Measurements from ENCODE around the gene MUC2.

The MUC2 gene

GRCh38 chr11:1090600-1091331 is 16.1 kb downstream of the MUC2 start:
- no peak overlapping the region for H3K9ac ChIP-seq (ENCODE audit: low read depth, low read length, poor library complexity, severe bottlenecking)
- H3K9me2 ChIP-seq (replicated peaks; ENCODE audit: low read depth, low read length) = no peaks in the 10 kb centered on the region
- no peaks in the 10 kb centered on the region for H3K79me2 ChIP-seq (ENCODE audit: insufficient read depth, low read length)
- H4K20me1 ChIP-seq (ENCODE audit: insufficient read depth, low read length, poor library complexity, severe bottlenecking) = no peaks in the 10 kb centered on the region
- no peaks in the 10 kb centered on the region for H3K27me3 ChIP-seq (ENCODE audit: insufficient read depth, low read length, poor library complexity, severe bottlenecking)
- no peak overlapping the region for H3K4me2 ChIP-seq (ENCODE audit: low read depth, low read length, poor library complexity, severe bottlenecking)
- H3K9me3 ChIP-seq (ENCODE audit: insufficient read depth, low read depth, low read length) = peaks cover 7% of the 10 kb centered on the region; the same call in 1 of the 2 replicates
- H3K4me1 ChIP-seq (ENCODE audit: insufficient read depth, low read length, poor library complexity, severe bottlenecking) = no peaks in the 10 kb centered on the region
- H2AFZ ChIP-seq (ENCODE audit: low read length) = no peak overlapping the region
- H3F3A ChIP-seq (ENCODE audit: low read depth) = no peaks in the 10 kb centered on the region
- TF ChIP-seq EZH2phosphoT487 (IDR thresholded peaks at IDR 0.05; ENCODE audit: borderline replicate concordance) = no peak
- TF ChIP-seq, protein P1, sequence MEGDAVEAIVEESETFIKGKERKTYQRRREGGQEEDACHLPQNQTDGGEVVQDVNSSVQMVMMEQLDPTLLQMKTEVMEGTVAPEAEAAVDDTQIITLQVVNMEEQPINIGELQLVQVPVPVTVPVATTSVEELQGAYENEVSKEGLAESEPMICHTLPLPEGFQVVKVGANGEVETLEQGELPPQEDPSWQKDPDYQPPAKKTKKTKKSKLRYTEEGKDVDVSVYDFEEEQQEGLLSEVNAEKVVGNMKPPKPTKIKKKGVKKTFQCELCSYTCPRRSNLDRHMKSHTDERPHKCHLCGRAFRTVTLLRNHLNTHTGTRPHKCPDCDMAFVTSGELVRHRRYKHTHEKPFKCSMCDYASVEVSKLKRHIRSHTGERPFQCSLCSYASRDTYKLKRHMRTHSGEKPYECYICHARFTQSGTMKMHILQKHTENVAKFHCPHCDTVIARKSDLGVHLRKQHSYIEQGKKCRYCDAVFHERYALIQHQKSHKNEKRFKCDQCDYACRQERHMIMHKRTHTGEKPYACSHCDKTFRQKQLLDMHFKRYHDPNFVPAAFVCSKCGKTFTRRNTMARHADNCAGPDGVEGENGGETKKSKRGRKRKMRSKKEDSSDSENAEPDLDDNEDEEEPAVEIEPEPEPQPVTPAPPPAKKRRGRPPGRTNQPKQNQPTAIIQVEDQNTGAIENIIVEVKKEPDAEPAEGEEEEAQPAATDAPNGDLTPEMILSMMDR (conservative IDR thresholded peaks at IDR 0.05; ENCODE audit: low read length) = no peak
- H3K4me3 ChIP-seq (ENCODE audit: low read length, poor library complexity, severe bottlenecking) = no peak overlapping the region
- H3K36me3 ChIP-seq (ENCODE audit: insufficient read depth, low read length) = no peaks in the 10 kb centered on the region

GRCh38 chr11:1091332-1092083 is 16.8 kb downstream of the MUC2 start:
- Histone ChIP-seq H3K9me2 (replicated peaks; ENCODE audit: low read depth, low read length) (no peaks in the 10 kb centered on the region), H3K79me2 (ENCODE audit: insufficient read depth, low read length) (no peaks in the 10 kb centered on the region), H3K9ac (ENCODE audit: low read depth, low read length, poor library complexity, severe bottlenecking) (no peak overlapping the region), H3F3A (ENCODE audit: low read depth) (no peaks in the 10 kb centered on the region), H3K36me3 (ENCODE audit: insufficient read depth, low read length) (no peaks in the 10 kb centered on the region), H3K9me3 (ENCODE audit: insufficient read depth, low read depth, low read length) (peaks cover 7% of the 10 kb centered on the region; the same call in 1 of the 2 replicates), H3K4me2 (ENCODE audit: low read depth, low read length, poor library complexity, severe bottlenecking) (no peak overlapping the region), H4K20me1 (ENCODE audit: insufficient read depth, low read length, poor library complexity, severe bottlenecking) (no peaks in the 10 kb centered on the region), H2AFZ (ENCODE audit: low read length) (no peak overlapping the region), H3K4me3 (ENCODE audit: low read length, poor library complexity, severe bottlenecking) (no peak overlapping the region), H3K4me1 (ENCODE audit: insufficient read depth, low read length, poor library complexity, severe bottlenecking) (no peaks in the 10 kb centered on the region), H3K27me3 (ENCODE audit: insufficient read depth, low read length, poor library complexity, severe bottlenecking) (no peaks in the 10 kb centered on the region)
- TF ChIP-seq, protein P1 (conservative IDR thresholded peaks at IDR 0.05; ENCODE audit: low read length) = no peak
- TF ChIP-seq EZH2phosphoT487 (IDR thresholded peaks at IDR 0.05; ENCODE audit: borderline replicate concordance) = no peak

DNA sequence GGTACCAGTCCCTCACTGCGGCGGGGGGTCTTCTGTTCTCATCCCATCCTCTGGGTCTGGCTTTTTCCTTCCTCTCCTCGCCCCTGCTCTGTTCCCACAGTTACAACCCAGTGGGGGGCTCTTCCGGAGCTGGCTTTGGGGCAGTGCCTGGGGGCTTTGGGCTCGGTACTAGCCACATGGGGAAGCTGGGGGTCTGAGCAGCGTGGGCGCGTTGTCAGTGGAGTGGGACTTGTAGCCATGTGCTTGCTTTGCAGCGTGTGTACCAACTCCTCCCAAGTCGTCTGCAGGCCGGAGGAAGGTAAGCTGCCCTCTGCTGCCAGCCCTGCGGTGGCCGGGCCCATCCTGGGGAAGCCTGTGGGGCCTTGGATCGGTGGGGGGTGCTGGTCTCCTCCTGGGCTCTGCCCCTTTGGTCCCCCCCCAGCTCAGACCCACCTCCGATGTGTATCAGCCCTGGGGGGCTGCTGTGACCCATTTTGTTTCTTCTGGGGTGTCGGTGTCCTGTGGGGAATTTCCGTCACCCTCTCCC is 17.5 kb downstream of the MUC2 start:
- Histone ChIP-seq H3K4me1 (ENCODE audit: insufficient read depth, low read length, poor library complexity, severe bottlenecking) (no peaks in the 10 kb centered on the region), H3K79me2 (ENCODE audit: insufficient read depth, low read length) (no peaks in the 10 kb centered on the region), H3K9me3 (ENCODE audit: insufficient read depth, low read depth, low read length) (peaks cover 7% of the 10 kb centered on the region; the same call in 1 of the 2 replicates), H3K9me2 (replicated peaks; ENCODE audit: low read depth, low read length) (no peaks in the 10 kb centered on the region), H4K20me1 (ENCODE audit: insufficient read depth, low read length, poor library complexity, severe bottlenecking) (no peaks in the 10 kb centered on the region), H2AFZ (ENCODE audit: low read length) (no peak overlapping the region), H3K4me2 (ENCODE audit: low read depth, low read length, poor library complexity, severe bottlenecking) (no peak overlapping the region), H3K9ac (ENCODE audit: low read depth, low read length, poor library complexity, severe bottlenecking) (no peak overlapping the region), H3K4me3 (ENCODE audit: low read length, poor library complexity, severe bottlenecking) (no peak overlapping the region), H3F3A (ENCODE audit: low read depth) (no peaks in the 10 kb centered on the region), H3K36me3 (ENCODE audit: insufficient read depth, low read length) (no peaks in the 10 kb centered on the region), H3K27me3 (ENCODE audit: insufficient read depth, low read length, poor library complexity, severe bottlenecking) (no peaks in the 10 kb centered on the region)
- TF ChIP-seq, protein P1 (conservative IDR thresholded peaks at IDR 0.05; ENCODE audit: low read length) = no peak
- TF ChIP-seq EZH2phosphoT487 (IDR thresholded peaks at IDR 0.05; ENCODE audit: borderline replicate concordance) = no peak
